Ovary (tissue), 9 donors: ENCODE data around the gene CASD1. TPM values are rescaled to one million over a fixed set of nuclear protein-coding genes. Genes with fewer than 3 reads are reported as not detected.

Experiments
- DNase-seq, 5 donors: peaks; one replicate each; pipeline ENCODE4 v3.0.0-alpha.2; 2019 to 2020
- H3K27ac ChIP-seq, 2 donors: fragments of 200-600 bp; one replicate each; pipeline versions ENCODE4 v1.5.1 to v1.8.0; 2019 to 2022
- H3K27me3 ChIP-seq: fragments of 200-600 bp; one replicate; pipeline ENCODE4 v1.8.0; 2022
- H3K36me3 ChIP-seq: fragments of 200-600 bp; sonication (generic); one replicate; pipeline ENCODE4 v1.5.1; 2019
- H3K4me1 ChIP-seq: one replicate; pipeline ENCODE4 v1.8.1; 2013; ENCODE audit warnings: mild to moderate bottlenecking, moderate library complexity; ENCODE audit not compliant: insufficient read depth
- H3K4me3 ChIP-seq: fragments of 200-600 bp; sonication (generic); one replicate; pipeline ENCODE4 v1.5.1; 2017
- H3K9me3 ChIP-seq, 2 donors: fragments of 200-600 bp in 1 of 2; sonication (generic) in 1 of 2; one replicate each; pipeline versions ENCODE4 v1.5.1 to v1.8.1; 2013 to 2019; ENCODE audit warnings: mild to moderate bottlenecking in 1 of 2, moderate library complexity in 1 of 2
- EP300 ChIP-seq: sonication (generic); formaldehyde crosslinking; IDR thresholded peaks from one replicate; pipeline ENCODE4 v1.6.1; 2017; ENCODE audit warnings: antibody characterized with exemption
- POLR2A ChIP-seq: fragments of 450-650 bp; IDR thresholded peaks from one replicate; pipeline ENCODE4 v1.6.1; 2017; ENCODE audit warnings: antibody characterized with exemption, mild to moderate bottlenecking, moderate library complexity
- WGBS, 3 donors: extraction: QIAGEN DNeasy Blood & Tissue Kit in 1 of 3; methylation state at CpG; one replicate each; pipeline versions ENCODE4 v1.1.5 to v1.1.7; 2013 to 2017; 5-methylcytosine and 5-hydroxymethylcytosine counted together
- intact Hi-C, 4 donors: fragments of 100-400 bp; cut with DNase I; formaldehyde crosslinking; loops; one replicate each; pipeline versions ENCODE4 v1.11.0 to v1.15.1; 2022 to 2023
- polyA plus RNA-seq, 2 donors: library from polyadenylated mRNA; stranded (reverse); fragments of 200-250 nt in 1 of 2; fragments of 350-450 nt in 1 of 2; fragmentation: Illumina TruSeq in 1 of 2; extraction: RNeasy Lipid Tissue Mini Kit (QIAGEN cat#74804) in 1 of 2; gene quantifications; one replicate each; pipeline ENCODE4 v1.2.3, GENCODE V29; 2013 to 2014
- total RNA-seq, 7 donors: library from RNA; depleted of rRNA in 2 of 7; stranded (reverse); fragments of >200 nt in 2 of 7; fragmentation: NEBNext Ultra II Directional in 3 of 7; extraction: Animal tissue kit (Norgen Biotek cat#: 25700) in 3 of 7; gene quantifications; one replicate each; pipeline versions ENCODE4 v1.1.0 to v1.2.4, GENCODE V29; 2016 to 2023
- TF ChIP-seq, protein P1 (sequence below), 3 donors: fragments of 450-650 bp in 2 of 3; fragments of 200-600 bp in 1 of 3; IDR thresholded peaks; one replicate each; pipeline versions ENCODE4 v1.5.1 to v1.8.0; 2016 to 2022; ENCODE audit warnings: antibody characterized with exemption in 3 of 3, mild to moderate bottlenecking in 1 of 3
- donor health status: DM: no; HTN: no; CAD: no; lungs with moderate emphysema.
- donor health status: DM: no; HTN: no; CAD: no.
- donor health status: Bipolar disorder and iron deficiency.
- donor health status: DM: yes; HTN: yes; CAD: no.
- donor health status: DM: no; HTN: no; CAD: no.
- donor health status: DM: yes; HTN: yes; CAD: no.

Gene CASD1
- total and polyA plus RNA-seq, 9 donors = 16.7 to 32.1 (median 23.3) TPM

DNA sequence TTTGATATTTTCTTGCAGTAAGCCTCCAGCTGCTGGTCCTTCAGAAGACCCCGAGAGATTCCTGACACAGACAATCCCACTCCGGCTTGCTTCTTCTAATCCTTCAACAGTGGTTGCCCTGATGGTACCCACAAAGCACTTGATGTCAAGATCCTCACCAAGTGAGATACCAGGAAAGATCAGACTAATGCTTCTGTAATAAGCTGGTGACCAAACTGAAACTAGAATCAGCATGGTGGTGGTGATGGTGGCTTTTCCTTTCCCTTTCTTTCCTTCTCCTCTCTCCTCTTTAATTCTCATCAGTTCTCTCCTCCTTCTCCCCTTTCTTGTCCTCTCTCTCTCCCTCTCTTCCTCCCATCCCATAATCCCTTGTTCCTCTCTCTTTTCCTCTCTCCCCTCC, 25.8 kb upstream of the CASD1 start:
- intact Hi-C loops = no loop called here
- peaks cover 1% of the 10 kb centered on the region for H3K4me1 ChIP-seq
- DNase-seq = no peak
- no peaks in the 10 kb centered on the region for H3K36me3 ChIP-seq
- H3K27me3 ChIP-seq = no peaks in the 10 kb centered on the region
- no peak overlapping the region for H3K4me3 ChIP-seq
- TF ChIP-seq, protein P1, sequence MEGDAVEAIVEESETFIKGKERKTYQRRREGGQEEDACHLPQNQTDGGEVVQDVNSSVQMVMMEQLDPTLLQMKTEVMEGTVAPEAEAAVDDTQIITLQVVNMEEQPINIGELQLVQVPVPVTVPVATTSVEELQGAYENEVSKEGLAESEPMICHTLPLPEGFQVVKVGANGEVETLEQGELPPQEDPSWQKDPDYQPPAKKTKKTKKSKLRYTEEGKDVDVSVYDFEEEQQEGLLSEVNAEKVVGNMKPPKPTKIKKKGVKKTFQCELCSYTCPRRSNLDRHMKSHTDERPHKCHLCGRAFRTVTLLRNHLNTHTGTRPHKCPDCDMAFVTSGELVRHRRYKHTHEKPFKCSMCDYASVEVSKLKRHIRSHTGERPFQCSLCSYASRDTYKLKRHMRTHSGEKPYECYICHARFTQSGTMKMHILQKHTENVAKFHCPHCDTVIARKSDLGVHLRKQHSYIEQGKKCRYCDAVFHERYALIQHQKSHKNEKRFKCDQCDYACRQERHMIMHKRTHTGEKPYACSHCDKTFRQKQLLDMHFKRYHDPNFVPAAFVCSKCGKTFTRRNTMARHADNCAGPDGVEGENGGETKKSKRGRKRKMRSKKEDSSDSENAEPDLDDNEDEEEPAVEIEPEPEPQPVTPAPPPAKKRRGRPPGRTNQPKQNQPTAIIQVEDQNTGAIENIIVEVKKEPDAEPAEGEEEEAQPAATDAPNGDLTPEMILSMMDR (IDR thresholded peaks at IDR 0.05) = no peak
- no peak for TF ChIP-seq POLR2A
- no peak for TF ChIP-seq EP300
- H3K27ac ChIP-seq = no peak overlapping the region
- 94 to 97% (median 95%) methylated on average over 2 of the region's 2 CpGs for whole genome bisulfite sequencing, 3 donors
- H3K9me3 ChIP-seq = no peaks in the 10 kb centered on the region

DNA sequence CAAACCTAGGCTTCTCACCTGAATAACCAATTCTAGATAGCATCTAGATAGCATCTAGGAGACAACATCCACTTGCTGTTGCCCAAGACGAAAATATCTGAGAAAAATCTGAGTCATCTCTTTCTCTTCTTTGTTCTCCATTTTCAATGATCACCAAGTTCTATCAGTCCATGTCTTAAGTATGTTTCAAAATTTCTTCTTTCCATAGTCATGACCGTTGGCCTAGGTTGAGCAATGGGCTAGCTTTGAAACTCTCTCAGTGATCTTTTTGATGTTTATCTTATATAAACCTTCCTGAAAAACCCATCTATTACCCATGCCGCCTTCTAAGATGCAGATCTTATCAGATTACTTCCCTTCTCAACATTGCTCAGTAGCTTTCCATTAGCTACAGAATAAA, 23.4 kb upstream of the CASD1 start:
- H3K4me1 ChIP-seq = peaks cover 1% of the 10 kb centered on the region
- no peak overlapping the region for H3K27ac ChIP-seq
- H3K9me3 ChIP-seq = no peaks in the 10 kb centered on the region
- DNase-seq = no peak
- intact Hi-C loops = no loop called here
- H3K36me3 ChIP-seq = no peaks in the 10 kb centered on the region
- H3K4me3 ChIP-seq = no peak overlapping the region
- no peaks in the 10 kb centered on the region for H3K27me3 ChIP-seq
- TF ChIP-seq, protein P1 (IDR thresholded peaks at IDR 0.05) = no peak
- TF ChIP-seq POLR2A (no peak), EP300 (no peak)
- WGBS, 3 donors = 91 to 95% (median 93%) methylated on average over 3 of the region's 3 CpGs

GRCh38 chr7:94491410-94491809, 18.2 kb upstream of the CASD1 start:
- H3K9me3 ChIP-seq = no peaks in the 10 kb centered on the region
- H3K27me3 ChIP-seq = no peaks in the 10 kb centered on the region
- H3K4me1 ChIP-seq = no peaks in the 10 kb centered on the region
- H3K36me3 ChIP-seq = no peaks in the 10 kb centered on the region
- intact Hi-C loops = no loop called here
- DNase-seq = no peak
- TF ChIP-seq, protein P1 (IDR thresholded peaks at IDR 0.05) = no peak
- TF ChIP-seq POLR2A (no peak), EP300 (no peak)
- 72 to 79% (median 78%) methylated on average over 3 of the region's 3 CpGs for WGBS, 3 donors
- H3K4me3 ChIP-seq = no peak overlapping the region
- no peak overlapping the region for H3K27ac ChIP-seq

GRCh38 chr7:94492601-94493000, 17.0 kb upstream of the CASD1 start:
- TF ChIP-seq POLR2A (no peak), EP300 (no peak)
- TF ChIP-seq, protein P1 (IDR thresholded peaks at IDR 0.05) = no peak
- WGBS, 3 donors = 86 to 93% (median 88%) methylated on average over 2 of the region's 2 CpGs
- Histone ChIP-seq H3K27ac (no peak overlapping the region), H3K36me3 (no peaks in the 10 kb centered on the region), H3K9me3 (no peaks in the 10 kb centered on the region), H3K4me3 (no peak overlapping the region), H3K4me1 (no peaks in the 10 kb centered on the region), H3K27me3 (no peaks in the 10 kb centered on the region)
- no peak for DNase-seq
- intact Hi-C loops = no loop called here
